SU-DHL-6 (cell line): ENCODE data around the gene HOXA1.

Experiments used
- H2AFZ ChIP-seq: fragments of 200-600 bp; sonication (generic); 2 replicates; pipeline ENCODE4 v1.6.1; 2014; ENCODE audit warnings: low read depth, mild to moderate bottlenecking, moderate library complexity, mixed read lengths, antibody characterized with exemption, low read length; ENCODE audit not compliant: severe bottlenecking
- H3F3A ChIP-seq: fragments of 200-600 bp; shearing (Covaris generic); 2 replicates; pipeline ENCODE4 v1.6.0; 2016; ENCODE audit warnings: antibody characterized with exemption, mild to moderate bottlenecking; ENCODE audit not compliant: insufficient read depth
- H3K27ac ChIP-seq: fragments of 200-600 bp; sonication (generic); 2 replicates; pipeline ENCODE4 v1.5.1; 2016; ENCODE audit warnings: low read depth, mild to moderate bottlenecking, low read length, moderate library complexity, mixed read lengths
- H3K27me3 ChIP-seq: fragments of 200-600 bp; sonication (generic), shearing (Covaris generic); 2 replicates; pipeline ENCODE4 v1.6.0; 2014; ENCODE audit warnings: mild to moderate bottlenecking, low read length
- H3K36me3 ChIP-seq: fragments of 200-600 bp; sonication (generic); 2 replicates; pipeline ENCODE4 v1.6.1; 2014; ENCODE audit warnings: mild to moderate bottlenecking, low read length, mixed read lengths
- H3K4me2 ChIP-seq: fragments of 300-600, 200-600 bp; shearing (Covaris generic), sonication (generic); 2 replicates; pipeline ENCODE4 v1.6.0; 2014; ENCODE audit warnings: low read length, low read depth, mild to moderate bottlenecking; ENCODE audit not compliant: poor library complexity, severe bottlenecking
- H3K4me3 ChIP-seq: fragments of 200-600 bp; sonication (generic); 2 replicates; pipeline ENCODE4 v1.5.1; 2014; ENCODE audit warnings: antibody characterized with exemption, low read length, mild to moderate bottlenecking, mixed read lengths; ENCODE audit not compliant: insufficient read depth, poor library complexity, severe bottlenecking
- H3K79me2 ChIP-seq: fragments of 200-600 bp; sonication (generic); 2 replicates; pipeline ENCODE4 v1.6.1; 2014; ENCODE audit warnings: mild to moderate bottlenecking, low read length, moderate library complexity; ENCODE audit not compliant: insufficient read depth
- H3K9ac ChIP-seq: fragments of 200-600 bp; sonication (generic); 2 replicates; pipeline ENCODE4 v1.7.0; 2014; ENCODE audit warnings: mild to moderate bottlenecking, low read length
- H3K9me2 ChIP-seq: fragments of 200-600 bp; sonication (generic); replicated peaks from 2 replicates; pipeline ENCODE4 v1.6.1; 2014; ENCODE audit warnings: low read length; ENCODE audit not compliant: insufficient read depth
- H3K9me3 ChIP-seq: fragments of 200-600 bp; sonication (generic); 2 replicates; pipeline ENCODE4 v1.6.1; 2014; ENCODE audit warnings: low read length, mixed read lengths; ENCODE audit not compliant: insufficient read depth
- H4K20me1 ChIP-seq: fragments of 200-600 bp; sonication (generic); 2 replicates; pipeline ENCODE4 v1.6.1; 2014; ENCODE audit warnings: low read depth, mild to moderate bottlenecking, antibody characterized with exemption, low read length, moderate library complexity, mixed read lengths
- EZH2phosphoT487 ChIP-seq: fragments of 200-600 bp; sonication (generic), shearing (Covaris generic); conservative IDR thresholded peaks from 2 replicates; pipeline ENCODE4 v1.6.1; 2018; ENCODE audit warnings: mild to moderate bottlenecking, antibody characterized with exemption, low read length, moderate library complexity, mixed read lengths
- TF ChIP-seq, protein P1 (sequence below): fragments of 200-600 bp; sonication (generic); IDR thresholded peaks from one replicate; pipeline ENCODE4 v1.5.1; 2017; ENCODE audit warnings: antibody characterized with exemption, mild to moderate bottlenecking, low read length, moderate library complexity; ENCODE audit not compliant: insufficient read depth, poor library complexity, severe bottlenecking

HOXA1 gene

DNA sequence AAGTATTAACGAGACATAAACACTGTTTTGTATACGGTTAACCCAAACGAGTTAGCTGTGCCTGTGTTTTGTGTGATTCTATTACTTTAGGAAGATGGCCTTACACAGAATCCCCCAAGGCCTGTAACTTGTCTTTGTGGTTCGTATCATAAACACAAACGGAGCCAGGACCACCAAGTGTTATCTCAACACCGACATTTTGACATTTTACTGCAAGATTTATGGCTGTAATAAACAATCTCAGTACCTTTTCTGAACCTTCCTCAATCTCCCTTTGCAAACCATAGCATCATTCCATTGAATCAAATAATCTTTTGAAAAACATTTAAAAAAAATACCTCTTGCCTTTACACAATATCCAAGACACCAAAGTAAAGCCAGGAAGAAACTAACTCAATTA lies 37.2 kb upstream of the HOXA1 start:
- no peak overlapping the region for H3K4me2 ChIP-seq
- no peak for TF ChIP-seq EZH2phosphoT487
- TF ChIP-seq, protein P1, sequence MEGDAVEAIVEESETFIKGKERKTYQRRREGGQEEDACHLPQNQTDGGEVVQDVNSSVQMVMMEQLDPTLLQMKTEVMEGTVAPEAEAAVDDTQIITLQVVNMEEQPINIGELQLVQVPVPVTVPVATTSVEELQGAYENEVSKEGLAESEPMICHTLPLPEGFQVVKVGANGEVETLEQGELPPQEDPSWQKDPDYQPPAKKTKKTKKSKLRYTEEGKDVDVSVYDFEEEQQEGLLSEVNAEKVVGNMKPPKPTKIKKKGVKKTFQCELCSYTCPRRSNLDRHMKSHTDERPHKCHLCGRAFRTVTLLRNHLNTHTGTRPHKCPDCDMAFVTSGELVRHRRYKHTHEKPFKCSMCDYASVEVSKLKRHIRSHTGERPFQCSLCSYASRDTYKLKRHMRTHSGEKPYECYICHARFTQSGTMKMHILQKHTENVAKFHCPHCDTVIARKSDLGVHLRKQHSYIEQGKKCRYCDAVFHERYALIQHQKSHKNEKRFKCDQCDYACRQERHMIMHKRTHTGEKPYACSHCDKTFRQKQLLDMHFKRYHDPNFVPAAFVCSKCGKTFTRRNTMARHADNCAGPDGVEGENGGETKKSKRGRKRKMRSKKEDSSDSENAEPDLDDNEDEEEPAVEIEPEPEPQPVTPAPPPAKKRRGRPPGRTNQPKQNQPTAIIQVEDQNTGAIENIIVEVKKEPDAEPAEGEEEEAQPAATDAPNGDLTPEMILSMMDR, result no peak
- H4K20me1 ChIP-seq, result no peaks in the 10 kb centered on the region
- H3K27ac ChIP-seq, result no peak overlapping the region
- no peaks in the 10 kb centered on the region for H3K9me2 ChIP-seq
- no peak overlapping the region for H3K9ac ChIP-seq
- H3K4me3 ChIP-seq, result no peak overlapping the region
- H3K36me3 ChIP-seq, result no peaks in the 10 kb centered on the region
- H3K79me2 ChIP-seq, result no peaks in the 10 kb centered on the region
- peaks cover 7% of the 10 kb centered on the region; the same call in 1 of the 2 replicates for H3F3A ChIP-seq
- no peaks in the 10 kb centered on the region for H3K9me3 ChIP-seq
- H3K27me3 ChIP-seq, result no peaks in the 10 kb centered on the region
- H2AFZ ChIP-seq, result no peak overlapping the region

DNA sequence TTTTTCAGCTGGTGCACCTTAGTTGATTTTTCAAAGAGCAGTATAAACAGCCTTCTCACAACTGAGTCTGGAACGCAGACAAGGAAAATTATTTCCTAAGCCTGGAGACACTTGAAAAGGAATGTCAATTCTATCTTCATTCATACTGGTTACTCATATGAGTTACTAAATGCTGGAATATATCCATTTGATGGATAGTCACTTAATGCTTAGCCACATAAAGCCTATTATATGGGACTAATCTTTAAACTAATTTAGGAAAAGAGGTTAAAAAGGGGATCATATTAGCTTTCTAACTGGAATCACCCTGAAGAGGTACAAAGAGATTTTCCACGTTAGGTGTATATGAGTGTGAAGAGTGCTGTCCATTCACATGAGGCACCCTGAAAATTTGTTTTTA lies 36.4 kb upstream of the HOXA1 start:
- Histone ChIP-seq H3K27ac (no peak overlapping the region), H3F3A (peaks cover 7% of the 10 kb centered on the region; the same call in 1 of the 2 replicates), H3K9ac (no peak overlapping the region)

DNA sequence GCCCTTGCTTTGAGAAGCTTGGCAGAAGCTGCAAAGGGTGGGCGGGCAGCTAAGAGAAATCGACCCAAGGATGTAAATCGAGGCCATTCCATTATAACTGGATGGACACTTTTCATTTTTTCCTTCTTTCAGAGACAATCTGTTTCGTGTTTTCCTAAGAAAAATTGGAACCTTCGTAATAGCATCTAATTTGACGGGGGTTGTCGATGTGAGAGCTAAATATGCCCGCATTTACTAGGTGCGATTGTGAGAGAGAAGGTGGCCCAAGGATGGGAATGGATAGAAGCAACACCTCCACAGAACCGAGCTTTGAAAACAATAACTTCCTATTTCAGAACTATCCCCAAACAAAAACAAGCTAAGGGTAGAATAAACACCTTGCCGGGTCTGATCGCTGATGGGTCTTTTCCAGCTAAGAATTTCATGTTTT lies 35.6 kb upstream of the HOXA1 start:
- peak overlapping the region; percentile 65 for H3K4me2 ChIP-seq
- no peaks in the 10 kb centered on the region for H3K36me3 ChIP-seq
- peak overlapping the region; percentile 84 for H3K9ac ChIP-seq
- H3K27me3 ChIP-seq, result no peaks in the 10 kb centered on the region
- H3K27ac ChIP-seq, result peak overlapping the region; percentile 66; the same call in 1 of the 2 replicates
- peaks cover 7% of the 10 kb centered on the region; the same call in 1 of the 2 replicates for H3F3A ChIP-seq
- no peaks in the 10 kb centered on the region for H3K9me2 ChIP-seq
- no peaks in the 10 kb centered on the region for H3K9me3 ChIP-seq
- H3K79me2 ChIP-seq, result no peaks in the 10 kb centered on the region
- no peaks in the 10 kb centered on the region for H4K20me1 ChIP-seq
- TF ChIP-seq EZH2phosphoT487, result no peak
- TF ChIP-seq, protein P1, result no peak
- H3K4me3 ChIP-seq, result peak overlapping the region; percentile 82
- peak overlapping the region; percentile 95 for H2AFZ ChIP-seq

More for the DNA sequence above, 36.4 kb upstream of the HOXA1 start:
- Histone ChIP-seq H3K4me2 (no peak overlapping the region), H3K9me3 (no peaks in the 10 kb centered on the region), H3K27me3 (no peaks in the 10 kb centered on the region), H3K9me2 (no peaks in the 10 kb centered on the region), H2AFZ (no peak overlapping the region), H3K79me2 (no peaks in the 10 kb centered on the region), H3K4me3 (no peak overlapping the region), H4K20me1 (no peaks in the 10 kb centered on the region), H3K36me3 (no peaks in the 10 kb centered on the region)
- TF ChIP-seq, protein P1, result no peak
- TF ChIP-seq EZH2phosphoT487, result no peak
